COLO668 (cell line): ENCODE results near the gene LRRC32.

Experiments
- DNase-seq: peaks from one replicate; lab custom pipeline; 2025; ENCODE audit not compliant: unreplicated experiment; lab: John Stamatoyannopoulos, UW

Gene LRRC32

GRCh38 chr11:76682106-76682505 lies 11.6 kb upstream of the LRRC32 start:
- DNase-seq: no peak

- DNase-seq: peak; percentile 43
Observed at GRCh38 chr11:76680518-76681425, 10.2 kb upstream of the LRRC32 start.

- DNase-seq: no peak
Observed at GRCh38 chr11:76678321-76678720, 7.8 kb upstream of the LRRC32 start.

- DNase-seq: no peak
Observed at GRCh38 chr11:76677458-76677765, 6.9 kb upstream of the LRRC32 start.

- DNase-seq: no peak
Observed at GRCh38 chr11:76676636-76677457, 6.3 kb upstream of the LRRC32 start.

GRCh38 chr11:76674517-76675400 lies 4.2 kb upstream of the LRRC32 start:
- DNase-seq: no peak

GRCh38 chr11:76673176-76674142 lies 2.9 kb upstream of the LRRC32 start:
- DNase-seq: no peak

GRCh38 chr11:76672431-76673175 lies 2.1 kb upstream of the LRRC32 start:
- DNase-seq: no peak

GRCh38 chr11:76671626-76672309 lies 1.2 kb upstream of the LRRC32 start:
- no peak for DNase-seq

GRCh38 chr11:76671237-76671592 lies 668 bp upstream of the LRRC32 start:
- DNase-seq: no peak

GRCh38 chr11:76669901-76670484 lies 554 bp downstream of the LRRC32 start:
- no peak for DNase-seq

- DNase-seq: no peak
Observed at GRCh38 chr11:76668362-76669155, 2.0 kb downstream of the LRRC32 start.

GRCh38 chr11:76667856-76668255 lies 2.7 kb downstream of the LRRC32 start:
- no peak for DNase-seq

- DNase-seq: no peak
Observed at GRCh38 chr11:76667271-76667818, 3.2 kb downstream of the LRRC32 start.

- no peak for DNase-seq
Observed at GRCh38 chr11:76666830-76667229, 3.7 kb downstream of the LRRC32 start.

- DNase-seq: no peak
Observed at GRCh38 chr11:76666408-76666807, 4.1 kb downstream of the LRRC32 start.

GRCh38 chr11:76665921-76666351 lies 4.6 kb downstream of the LRRC32 start:
- DNase-seq: no peak
